Skeletal muscle tissue (tissue), 4 donors: ENCODE measurements around the gene ERO1A. TPM values are rescaled to one million over a fixed set of nuclear protein-coding genes. Genes with fewer than 3 reads are reported as not detected.

Source experiments
- H3K27ac ChIP-seq: one replicate; pipeline ENCODE4 v1.7.0; 2013; ENCODE audit warnings: mild to moderate bottlenecking, low read depth, low read length, inconsistent platforms
- H3K27me3 ChIP-seq, 3 donors: one replicate each; pipeline ENCODE4 v1.7.0; 2013; ENCODE audit warnings: low read length in 3 of 3; ENCODE audit not compliant: control insufficient read depth in 3 of 3, insufficient read depth in 3 of 3
- H3K36me3 ChIP-seq, 3 donors: one replicate each; pipeline ENCODE4 v1.7.0; 2013; ENCODE audit warnings: low read length in 3 of 3; ENCODE audit not compliant: control insufficient read depth in 3 of 3, insufficient read depth in 3 of 3
- H3K4me1 ChIP-seq, 3 donors: one replicate each; pipeline ENCODE4 v1.7.0; 2013; ENCODE audit warnings: low read length in 3 of 3, mild to moderate bottlenecking in 3 of 3; ENCODE audit not compliant: control insufficient read depth in 3 of 3, insufficient read depth in 3 of 3
- H3K4me3 ChIP-seq, 3 donors: one replicate each; pipeline ENCODE4 v1.7.0; 2013; ENCODE audit warnings: low read length in 3 of 3
- H3K9ac ChIP-seq, 3 donors: one replicate each; pipeline ENCODE4 v1.7.0; 2013; ENCODE audit warnings: low read length in 3 of 3, mild to moderate bottlenecking in 3 of 3, moderate library complexity in 2 of 3, low read depth in 1 of 3
- H3K9me3 ChIP-seq, 3 donors: one replicate each; pipeline ENCODE4 v1.7.0; 2013; ENCODE audit warnings: low read length in 3 of 3; ENCODE audit not compliant: control insufficient read depth in 3 of 3
- total RNA-seq: library from RNA; depleted of rRNA; stranded (reverse); fragments of >200 nt; gene quantifications from one replicate; pipeline ENCODE4 v1.2.3, GENCODE V29; 2014
- donor health status: Osteomylitis.

The ERO1A gene
- total RNA-seq, 1 donor from 2014 or later: 10.4 TPM

DNA sequence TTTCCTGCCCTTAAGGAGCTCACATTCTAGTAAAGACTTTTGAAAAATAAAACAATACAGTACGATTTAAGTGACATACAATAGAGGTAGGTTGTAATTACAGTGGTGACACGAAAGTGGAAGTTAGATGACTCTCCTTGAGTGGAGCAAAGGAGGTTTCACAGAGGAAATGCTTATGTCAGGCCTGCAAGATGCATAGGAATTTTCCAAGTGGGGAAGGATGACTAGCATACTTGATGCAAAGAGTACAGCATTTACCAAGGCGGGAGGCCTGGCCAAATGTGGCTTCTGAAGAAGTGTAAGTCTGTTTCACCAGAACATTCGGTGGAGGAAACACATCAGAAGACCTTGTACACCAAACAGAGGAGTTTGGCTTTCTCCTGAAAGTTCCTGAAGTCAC is 55.2 kb downstream of the ERO1A start:
- Histone ChIP-seq H3K4me1 (no peaks in the 10 kb centered on the region), H3K27me3 (no peaks in the 10 kb centered on the region), H3K27ac (no peak overlapping the region), H3K4me3 (no peak overlapping the region), H3K9me3 (peaks cover 0 to 4% (median 0%) of the 10 kb centered on the region in 3 donors), H3K36me3 (peaks cover 4 to 16% (median 10%) of the 10 kb centered on the region in 3 donors), H3K9ac (no peak overlapping the region)

- Histone ChIP-seq H3K4me1 (no peaks in the 10 kb centered on the region), H3K4me3 (no peak overlapping the region), H3K27ac (no peak overlapping the region), H3K36me3 (no peaks in the 10 kb centered on the region), H3K9me3 (no peaks in the 10 kb centered on the region), H3K27me3 (no peaks in the 10 kb centered on the region), H3K9ac (no peak overlapping the region)
These were observed 75.7 kb downstream of the ERO1A start for GRCh38 chr14:52619687-52620086.

DNA sequence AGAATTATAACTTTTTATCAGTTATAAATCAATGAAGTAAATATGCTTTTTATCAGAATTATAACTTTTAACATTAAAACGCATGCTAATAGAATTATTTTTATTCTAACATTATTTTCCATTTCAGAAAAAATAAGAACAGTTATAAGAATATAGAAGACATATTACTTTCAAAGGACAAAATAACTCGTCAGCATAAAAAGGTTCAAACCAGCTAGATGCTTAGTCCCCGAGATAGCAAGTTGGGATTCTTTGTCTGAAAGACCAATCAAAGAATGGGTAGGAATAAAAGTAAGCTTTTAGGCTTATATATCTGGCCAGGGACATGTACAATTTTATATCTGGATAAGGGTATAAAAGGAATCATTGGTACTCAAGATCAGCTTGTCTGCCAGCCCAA is 76.8 kb downstream of the ERO1A start:
- Histone ChIP-seq H3K27me3 (no peaks in the 10 kb centered on the region), H3K9ac (no peak overlapping the region), H3K27ac (no peak overlapping the region), H3K4me1 (no peaks in the 10 kb centered on the region), H3K36me3 (no peaks in the 10 kb centered on the region), H3K9me3 (no peaks in the 10 kb centered on the region), H3K4me3 (no peak overlapping the region)

DNA sequence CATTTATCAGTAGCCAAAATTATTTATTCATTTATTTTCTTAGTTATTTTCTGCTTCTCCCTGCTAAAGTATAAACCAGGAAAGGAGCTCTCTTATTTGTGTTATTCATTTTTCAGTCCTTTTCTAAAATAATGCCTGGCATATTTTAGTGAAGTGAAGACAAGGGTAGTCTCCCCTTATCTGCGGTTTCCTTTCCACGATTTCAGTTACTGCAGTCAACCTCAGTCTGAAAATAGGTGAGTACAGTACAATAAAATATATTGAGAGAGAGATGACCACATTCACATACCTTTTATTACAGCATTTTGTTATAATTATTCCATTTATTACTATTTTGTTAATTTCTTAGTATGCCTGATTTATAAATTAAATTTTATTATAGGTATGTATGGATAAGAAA is 85.2 kb downstream of the ERO1A start:
- H3K27ac ChIP-seq: no peak overlapping the region
- no peak overlapping the region for H3K9ac ChIP-seq

GRCh38 chr14:52609445-52610044 is 85.8 kb downstream of the ERO1A start:
- Histone ChIP-seq H3K4me1 (no peaks in the 10 kb centered on the region), H3K36me3 (no peaks in the 10 kb centered on the region), H3K27me3 (no peaks in the 10 kb centered on the region), H3K9ac (no peak overlapping the region), H3K4me3 (no peak overlapping the region), H3K9me3 (no peaks in the 10 kb centered on the region), H3K27ac (no peak overlapping the region)

More for the DNA sequence above, 85.2 kb downstream of the ERO1A start:
- Histone ChIP-seq H3K4me1 (no peaks in the 10 kb centered on the region), H3K27me3 (no peaks in the 10 kb centered on the region), H3K36me3 (no peaks in the 10 kb centered on the region), H3K4me3 (no peak overlapping the region), H3K9me3 (no peaks in the 10 kb centered on the region)

- H3K4me1 ChIP-seq: no peaks in the 10 kb centered on the region
- no peak overlapping the region for H3K27ac ChIP-seq
- H3K9me3 ChIP-seq: no peaks in the 10 kb centered on the region
- H3K36me3 ChIP-seq: no peaks in the 10 kb centered on the region
- H3K9ac ChIP-seq: no peak overlapping the region
- H3K4me3 ChIP-seq: no peak overlapping the region
- no peaks in the 10 kb centered on the region for H3K27me3 ChIP-seq
These were observed 88.3 kb downstream of the ERO1A start for GRCh38 chr14:52607061-52607460.

- Histone ChIP-seq H3K9me3 (no peaks in the 10 kb centered on the region), H3K4me3 (no peak overlapping the region), H3K27ac (no peak overlapping the region), H3K27me3 (no peaks in the 10 kb centered on the region), H3K9ac (no peak overlapping the region), H3K36me3 (no peaks in the 10 kb centered on the region), H3K4me1 (no peaks in the 10 kb centered on the region)
These were observed 93.2 kb downstream of the ERO1A start for GRCh38 chr14:52602131-52602530.

GRCh38 chr14:52599974-52600373 is 95.4 kb downstream of the ERO1A start:
- Histone ChIP-seq H3K27ac (no peak overlapping the region), H3K36me3 (no peaks in the 10 kb centered on the region), H3K9me3 (no peaks in the 10 kb centered on the region), H3K27me3 (no peaks in the 10 kb centered on the region), H3K4me3 (no peak overlapping the region), H3K9ac (no peak overlapping the region), H3K4me1 (no peaks in the 10 kb centered on the region)

DNA sequence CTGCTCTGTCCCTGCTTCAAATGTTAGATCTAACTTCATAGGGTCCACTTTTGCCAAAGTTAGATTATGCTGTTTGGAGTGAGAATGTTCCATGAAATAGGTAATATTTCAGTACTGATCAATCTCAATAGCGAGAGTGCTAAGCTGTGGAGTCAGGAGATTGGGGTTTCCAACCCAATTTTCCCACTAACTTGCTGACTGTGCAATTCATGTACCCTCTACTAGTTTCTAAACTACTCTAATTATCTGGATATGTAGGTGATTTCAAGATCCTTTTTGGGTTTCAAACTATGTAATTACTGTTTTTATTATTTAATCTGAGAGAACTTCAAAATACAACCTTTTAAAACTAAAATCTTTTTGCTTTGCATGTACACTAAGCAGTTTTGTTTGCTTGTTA is 96.8 kb downstream of the ERO1A start:
- Histone ChIP-seq H3K27ac (no peak overlapping the region), H3K27me3 (no peaks in the 10 kb centered on the region), H3K9me3 (no peaks in the 10 kb centered on the region), H3K9ac (no peak overlapping the region), H3K4me3 (no peak overlapping the region), H3K36me3 (no peaks in the 10 kb centered on the region), H3K4me1 (no peaks in the 10 kb centered on the region)

DNA sequence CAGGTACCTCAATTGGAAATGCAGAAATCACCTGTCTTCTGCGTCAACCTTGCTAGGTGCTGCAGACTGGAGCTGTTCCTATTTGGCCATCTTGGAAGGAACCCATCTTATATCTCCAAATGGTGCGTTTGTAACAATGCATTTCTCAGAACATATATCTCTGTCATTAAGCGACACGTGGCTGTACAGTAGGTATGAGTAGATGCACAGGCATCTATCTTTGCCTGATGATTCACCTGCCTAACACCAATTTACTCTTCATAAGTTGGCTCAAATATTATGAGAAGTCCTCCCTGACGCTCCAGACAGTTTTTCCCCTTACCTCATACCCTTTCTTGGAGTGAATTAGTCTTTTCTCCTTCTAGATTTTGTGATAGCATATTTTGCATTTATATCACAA is 98.5 kb downstream of the ERO1A start:
- H3K9me3 ChIP-seq: no peaks in the 10 kb centered on the region
- H3K36me3 ChIP-seq: no peaks in the 10 kb centered on the region
- no peaks in the 10 kb centered on the region for H3K27me3 ChIP-seq
- H3K4me3 ChIP-seq: no peak overlapping the region
- H3K27ac ChIP-seq: no peak overlapping the region
- H3K9ac ChIP-seq: no peak overlapping the region
- no peaks in the 10 kb centered on the region for H3K4me1 ChIP-seq
